Suprapubic skin (tissue), 4 donors: ENCODE data around the gene UVRAG. TPM values are rescaled to one million over a fixed set of nuclear protein-coding genes. Genes with fewer than 3 reads are reported as not detected.

Experiments used
- DNase-seq, 2 donors: peaks; one replicate each; pipeline ENCODE4 v3.0.0-alpha.2; 2019; ENCODE audit warnings: low spot score in 2 of 2
- H3K27ac ChIP-seq: fragments of 200-600 bp; sonication (generic); one replicate; pipeline ENCODE4 v1.5.1; 2019
- H3K27me3 ChIP-seq: fragments of 200-600 bp; sonication (generic); one replicate; pipeline ENCODE4 v1.5.1; 2019
- H3K36me3 ChIP-seq: fragments of 200-600 bp; sonication (generic); one replicate; pipeline ENCODE4 v1.5.1; 2019
- H3K4me1 ChIP-seq: fragments of 200-600 bp; sonication (generic); one replicate; pipeline ENCODE4 v1.5.1; 2019
- H3K4me3 ChIP-seq: fragments of 200-600 bp; sonication (generic); one replicate; pipeline ENCODE4 v1.5.1; 2019; ENCODE audit warnings: mild to moderate bottlenecking
- H3K9me3 ChIP-seq: fragments of 200-600 bp; sonication (generic); one replicate; pipeline ENCODE4 v1.5.1; 2019
- CTCF ChIP-seq, 2 donors: fragments of 200-600 bp in 1 of 2; fragments of 450-650 bp in 1 of 2; sonication (generic) in 1 of 2; IDR thresholded peaks; one replicate each; pipeline ENCODE4 v1.5.1; 2016 to 2019; ENCODE audit warnings: antibody characterized with exemption in 2 of 2, mild to moderate bottlenecking in 1 of 2, moderate library complexity in 1 of 2
- WGBS: methylation state at CpG from one replicate; pipeline ENCODE4 v1.1.5; 2018; 5-methylcytosine and 5-hydroxymethylcytosine counted together
- total RNA-seq, 4 donors: library from RNA; depleted of rRNA; stranded (reverse); fragments of >200 nt; gene quantifications; one replicate each; pipeline ENCODE4 v1.1.0, GENCODE V29; 2016

Gene UVRAG
- total RNA-seq, 4 donors from 2014 or later, result 17.5 to 30.0 (median 22.1) TPM

DNA sequence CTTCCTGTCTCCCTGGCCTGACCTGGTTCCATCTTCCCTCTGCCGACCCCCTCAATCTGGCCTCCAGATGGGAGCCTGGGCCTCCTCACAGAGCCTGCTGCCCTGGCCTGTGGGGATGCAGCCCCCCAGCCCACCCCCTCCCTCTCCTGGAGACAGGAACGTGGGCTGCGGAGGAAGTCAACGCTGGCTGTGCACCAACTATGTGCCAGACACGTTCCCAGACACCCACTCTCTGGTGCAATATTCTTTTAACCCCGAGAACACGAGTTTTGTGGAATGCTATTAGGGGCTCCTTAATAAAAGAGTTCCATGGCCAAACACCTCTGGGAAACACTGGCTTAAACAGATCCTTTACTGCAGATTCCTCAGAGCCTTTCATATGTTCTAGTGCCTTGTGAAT lies 375.4 kb downstream of the UVRAG start:
- no peak for TF ChIP-seq CTCF (IDR thresholded peaks at IDR 0.05)
- Histone ChIP-seq H3K9me3 (no peaks in the 10 kb centered on the region), H3K4me1 (peaks cover 12% of the 10 kb centered on the region), H3K27ac (no peak overlapping the region), H3K36me3 (no peaks in the 10 kb centered on the region), H3K27me3 (no peaks in the 10 kb centered on the region), H3K4me3 (no peak overlapping the region)
- no peak for DNase-seq
- 39% methylated on average over 7 of the region's 7 CpGs for whole genome bisulfite sequencing

Other genes with a start within 250 kb of the UVRAG start
- gene MAP6, start 146.2 kb upstream of the UVRAG start, total RNA-seq, result 10 to 100 TPM in 1 of 4 donors, 1 to 10 TPM in 3; 2.7 to 11.0 (median 4.6) TPM
- gene MOGAT2, start 97.4 kb upstream of the UVRAG start, total RNA-seq, result 10 to 100 TPM in 1 of 4 donors, 1 to 10 TPM in 3; 3.5 to 12.4 (median 4.9) TPM
- gene DGAT2, start 46.4 kb upstream of the UVRAG start, total RNA-seq, result 100 to 1,000 TPM in 3 of 4 donors, 10 to 100 TPM in 1; 69.8 to 338 (median 184) TPM